MM.1S (cell line): Measurements from ENCODE around the gene RITA1.

Source experiments
- DNase-seq: peaks from one replicate; pipeline ENCODE4 v3.0.0-alpha.2; 2015
- H2AFZ ChIP-seq: fragments of 300-600 bp; sonication (generic); 2 replicates; pipeline ENCODE4 v1.6.0; 2016; ENCODE audit warnings: antibody characterized with exemption, low read length
- H3F3A ChIP-seq: fragments of 300-600 bp; sonication (generic); 2 replicates; pipeline ENCODE4 v1.6.1; 2016; ENCODE audit warnings: mild to moderate bottlenecking, antibody characterized with exemption, low read length, moderate library complexity, mixed read lengths; ENCODE audit not compliant: insufficient read depth
- H3K27ac ChIP-seq: fragments of 300-600 bp; sonication (generic); 2 replicates; pipeline ENCODE4 v1.5.1; 2016; ENCODE audit warnings: mild to moderate bottlenecking, low read length
- H3K27me3 ChIP-seq: fragments of 300-600 bp; sonication (generic); replicated peaks from 2 replicates; pipeline ENCODE4 v1.6.0; 2016; ENCODE audit warnings: low read length; ENCODE audit not compliant: insufficient read depth
- H3K36me3 ChIP-seq: fragments of 300-600 bp; sonication (generic); replicated peaks from 2 replicates; pipeline ENCODE4 v1.6.1; 2016; ENCODE audit warnings: mild to moderate bottlenecking, low read length, mixed read lengths; ENCODE audit not compliant: insufficient read depth
- H3K4me1 ChIP-seq: fragments of 300-600 bp; sonication (generic); 2 replicates; pipeline ENCODE4 v1.6.1; 2016; ENCODE audit warnings: low read length, mixed read lengths
- H3K4me2 ChIP-seq: fragments of 300-600 bp; sonication (generic); 2 replicates; pipeline ENCODE4 v1.6.0; 2016; ENCODE audit warnings: low read depth, low read length
- H3K4me3 ChIP-seq: fragments of 300-600 bp; sonication (generic); 2 replicates; pipeline ENCODE4 v1.5.1; 2016; ENCODE audit warnings: low read length, mixed read lengths
- H3K79me2 ChIP-seq: fragments of 300-600 bp; sonication (generic); 2 replicates; pipeline ENCODE4 v1.6.1; 2016; ENCODE audit warnings: mixed run types, low read length, mixed read lengths
- H3K9ac ChIP-seq: fragments of 300-600 bp; sonication (generic); 2 replicates; pipeline ENCODE4 v1.6.1; 2016; ENCODE audit warnings: low read length, mixed read lengths
- H3K9me2 ChIP-seq: fragments of 300-600 bp; sonication (generic); replicated peaks from 2 replicates; pipeline ENCODE4 v1.6.1; 2016; ENCODE audit warnings: mild to moderate bottlenecking, low read length, mixed read lengths; ENCODE audit not compliant: insufficient read depth
- H3K9me3 ChIP-seq: fragments of 300-600 bp; sonication (generic); replicated peaks from 2 replicates; pipeline ENCODE4 v1.6.1; 2016; ENCODE audit warnings: mild to moderate bottlenecking, low read length, mixed read lengths; ENCODE audit not compliant: insufficient read depth
- H4K20me1 ChIP-seq: fragments of 300-600 bp; sonication (generic); 2 replicates; pipeline ENCODE4 v1.6.1; 2016; ENCODE audit warnings: mild to moderate bottlenecking, low read length, moderate library complexity, mixed read lengths; ENCODE audit not compliant: insufficient read depth
- CTCF ChIP-seq: fragments of 300-600 bp; sonication (generic); IDR thresholded peaks from 2 replicates; pipeline ENCODE4 v1.5.1; 2016; ENCODE audit warnings: antibody characterized with exemption, low read length, mixed read lengths
- EZH2 ChIP-seq: fragments of 300-600 bp; sonication (generic); optimal IDR thresholded peaks from 2 replicates; pipeline ENCODE3; 2017; ENCODE audit warnings: low read depth, mild to moderate bottlenecking, antibody characterized with exemption, low read length, mixed read lengths
- EZH2phosphoT487 ChIP-seq: fragments of 300-600 bp; sonication (generic); IDR thresholded peaks from 2 replicates; pipeline ENCODE4 v1.6.1; 2018; ENCODE audit warnings: antibody characterized with exemption, low read length

The RITA1 gene

GRCh38 chr12:113239288-113239771 lies 53.8 kb downstream of the RITA1 start:
- no peaks in the 10 kb centered on the region for H4K20me1 ChIP-seq
- H3F3A ChIP-seq = no peaks in the 10 kb centered on the region
- H3K4me1 ChIP-seq = no peaks in the 10 kb centered on the region
- no peaks in the 10 kb centered on the region for H3K27me3 ChIP-seq
- no peak overlapping the region for H3K27ac ChIP-seq
- no peaks in the 10 kb centered on the region for H3K36me3 ChIP-seq
- H3K9me2 ChIP-seq = no peaks in the 10 kb centered on the region
- TF ChIP-seq EZH2 (no peak), CTCF (no peak), EZH2phosphoT487 (no peak)
- no peaks in the 10 kb centered on the region for H3K79me2 ChIP-seq
- no peak overlapping the region for H3K9ac ChIP-seq
- no peak overlapping the region for H3K4me2 ChIP-seq
- no peak for DNase-seq
- no peak overlapping the region for H3K4me3 ChIP-seq
- H2AFZ ChIP-seq = no peak overlapping the region
- H3K9me3 ChIP-seq = no peaks in the 10 kb centered on the region

- Histone ChIP-seq H3K4me2 (no peak overlapping the region), H3K9me2 (no peaks in the 10 kb centered on the region), H3K27ac (no peak overlapping the region), H3K27me3 (no peaks in the 10 kb centered on the region), H3K4me1 (no peaks in the 10 kb centered on the region), H2AFZ (no peak overlapping the region), H3K9ac (no peak overlapping the region), H3K36me3 (no peaks in the 10 kb centered on the region), H4K20me1 (no peaks in the 10 kb centered on the region), H3K4me3 (no peak overlapping the region), H3F3A (no peaks in the 10 kb centered on the region), H3K79me2 (no peaks in the 10 kb centered on the region), H3K9me3 (no peaks in the 10 kb centered on the region)
- DNase-seq = no peak
- TF ChIP-seq CTCF (no peak), EZH2 (no peak)
Measured at GRCh38 chr12:113239811-113240331, 54.4 kb downstream of the RITA1 start.

GRCh38 chr12:113240395-113240794 lies 54.9 kb downstream of the RITA1 start:
- H3K36me3 ChIP-seq = no peaks in the 10 kb centered on the region
- H3K9me3 ChIP-seq = no peaks in the 10 kb centered on the region
- no peak overlapping the region for H3K9ac ChIP-seq
- no peaks in the 10 kb centered on the region for H3K79me2 ChIP-seq
- no peak for DNase-seq
- no peaks in the 10 kb centered on the region for H3K27me3 ChIP-seq
- no peak overlapping the region for H3K27ac ChIP-seq
- no peaks in the 10 kb centered on the region for H3K4me1 ChIP-seq
- no peaks in the 10 kb centered on the region for H4K20me1 ChIP-seq
- H2AFZ ChIP-seq = no peak overlapping the region
- no peak overlapping the region for H3K4me3 ChIP-seq
- H3F3A ChIP-seq = no peaks in the 10 kb centered on the region
- no peak overlapping the region for H3K4me2 ChIP-seq
- TF ChIP-seq CTCF = no peak
- TF ChIP-seq EZH2 = no peak
- TF ChIP-seq EZH2phosphoT487 = no peak
- no peaks in the 10 kb centered on the region for H3K9me2 ChIP-seq
